Activated CD4-positive, alpha-beta T cell treated with anti-CD3 and anti-CD28 coated beads, Interleukin-2, Interleukin-4, amounts not matched to agents 100 ng/mL and 50 ng/mL, durations not matched to agents 16 hours and 8 hours (primary cell): ENCODE measurements around the gene MYL11.
"Not testable (repeated sequence)": the region's sequence is repeated elsewhere in the genome, so short reads cannot be mapped to it uniquely, and the experiment has no call there.

Experiments used
- DNase-seq: peaks from one replicate; pipeline ENCODE4 v3.0.0-alpha.2; 2020; ENCODE audit warnings: low spot score

The MYL11 gene

DNA sequence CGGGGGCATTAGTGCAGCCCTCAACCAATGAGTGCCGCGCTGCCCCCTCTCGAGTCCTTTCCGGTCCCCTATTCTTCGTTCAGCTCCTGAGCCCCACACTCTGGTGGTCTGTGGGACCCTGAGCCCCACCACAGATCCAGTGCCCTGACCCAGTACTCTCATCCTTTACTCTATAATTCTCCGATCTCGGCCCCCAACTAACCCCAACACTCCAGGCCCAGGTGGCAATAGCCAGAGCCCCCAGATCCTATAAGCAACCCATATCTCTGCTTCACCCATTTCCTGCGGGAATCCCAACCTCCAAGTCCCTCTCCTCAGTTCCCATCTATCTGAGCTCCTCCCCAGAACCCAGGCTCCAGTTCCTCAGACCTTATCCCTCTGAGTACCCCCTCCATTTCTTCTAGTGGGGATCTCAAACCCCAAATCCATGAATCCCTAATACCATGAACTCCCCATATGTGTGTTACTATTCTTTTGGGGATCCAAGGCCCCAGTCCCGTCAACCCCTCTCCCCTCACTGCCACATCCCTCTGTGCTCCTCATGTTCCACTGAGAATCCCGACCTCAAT is 3.3 kb upstream of the MYL11 start:
- no peak for DNase-seq

DNA sequence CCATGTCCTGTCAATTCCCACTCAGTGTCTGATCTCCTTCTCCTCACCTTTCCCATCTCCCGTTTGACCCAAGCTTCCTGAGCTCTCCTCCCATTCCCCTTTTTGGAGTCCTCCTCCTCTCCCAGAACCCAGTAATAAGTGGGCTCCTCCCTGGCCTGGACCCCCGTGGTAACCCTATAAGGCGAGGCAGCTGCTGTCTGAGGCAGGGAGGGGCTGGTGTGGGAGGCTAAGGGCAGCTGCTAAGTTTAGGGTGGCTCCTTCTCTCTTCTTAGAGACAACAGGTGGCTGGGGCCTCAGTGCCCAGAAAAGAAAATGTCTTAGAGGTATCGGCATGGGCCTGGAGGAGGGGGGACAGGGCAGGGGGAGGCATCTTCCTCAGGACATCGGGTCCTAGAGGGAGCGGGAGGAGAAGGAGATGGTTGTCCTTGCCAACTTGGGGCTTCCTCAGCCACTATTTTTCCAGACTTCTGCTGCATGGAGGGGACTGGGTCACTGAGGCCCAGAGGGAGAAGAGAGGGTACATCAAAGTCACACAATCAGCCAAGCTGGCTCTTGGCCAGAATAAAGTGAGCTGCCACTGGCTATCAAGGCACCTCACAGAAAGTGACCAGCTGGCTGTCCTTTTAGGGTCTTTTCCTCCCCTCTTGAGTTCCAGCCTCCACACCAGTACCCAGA is 2.4 kb upstream of the MYL11 start:
- DNase-seq, result no peak

DNA sequence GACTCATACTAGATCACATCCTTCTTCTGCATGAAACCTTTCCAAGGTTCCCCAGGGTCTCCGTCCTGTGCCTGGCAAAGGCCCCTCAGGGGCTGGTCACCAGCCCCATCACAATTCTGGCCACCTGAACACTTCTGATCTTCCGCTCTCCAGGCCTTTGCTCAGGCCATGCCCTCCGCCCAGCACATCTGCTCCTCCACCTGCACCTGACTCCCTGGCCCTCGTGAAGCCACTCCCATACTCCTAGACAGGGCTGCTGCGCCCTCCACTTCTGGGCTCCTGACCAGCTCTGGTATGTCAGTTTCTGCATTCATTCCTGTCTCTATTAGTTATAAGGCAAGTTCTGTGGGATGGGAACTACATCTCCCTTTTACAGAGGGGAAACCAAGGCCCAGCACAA is 1.9 kb upstream of the MYL11 start:
- no peak for DNase-seq

DNA sequence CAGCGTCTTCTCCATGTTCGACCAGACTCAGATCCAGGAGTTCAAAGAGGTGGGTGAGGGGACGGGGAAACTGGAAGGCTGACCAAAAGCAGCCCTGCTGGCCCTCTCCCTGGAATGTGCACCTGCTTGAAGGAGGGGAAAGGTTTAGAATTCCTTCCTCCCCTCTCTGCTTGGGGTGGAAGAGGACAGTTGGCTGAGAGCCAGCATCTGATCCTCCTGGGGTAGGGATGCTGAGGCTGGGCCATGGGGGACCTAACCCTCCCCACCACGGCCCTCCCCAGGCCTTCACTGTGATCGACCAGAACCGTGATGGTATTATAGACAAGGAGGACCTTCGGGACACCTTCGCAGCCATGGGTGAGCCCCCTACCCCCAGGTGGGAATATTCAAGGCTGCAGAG is 1.3 kb downstream of the MYL11 start:
- no peak for DNase-seq

DNA sequence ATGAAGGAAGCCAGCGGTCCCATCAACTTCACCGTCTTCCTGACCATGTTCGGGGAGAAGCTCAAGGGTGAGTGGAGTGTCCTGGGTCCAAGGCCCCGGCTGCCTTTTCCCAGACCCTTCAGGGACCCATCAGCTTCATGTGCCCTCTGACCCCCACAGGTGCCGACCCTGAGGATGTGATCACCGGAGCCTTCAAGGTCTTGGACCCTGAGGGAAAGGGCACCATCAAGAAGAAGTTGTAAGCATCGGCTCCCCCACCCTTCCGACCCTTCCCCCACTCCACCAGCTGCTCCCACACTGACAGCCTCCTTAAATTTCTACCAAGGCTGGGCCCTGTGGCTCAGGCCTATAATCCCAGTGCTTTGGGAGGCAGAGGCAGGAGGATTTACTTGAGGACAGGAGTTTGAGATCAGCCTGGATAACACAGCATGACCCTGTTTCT is 1.9 kb downstream of the MYL11 start:
- no peak for DNase-seq

DNA sequence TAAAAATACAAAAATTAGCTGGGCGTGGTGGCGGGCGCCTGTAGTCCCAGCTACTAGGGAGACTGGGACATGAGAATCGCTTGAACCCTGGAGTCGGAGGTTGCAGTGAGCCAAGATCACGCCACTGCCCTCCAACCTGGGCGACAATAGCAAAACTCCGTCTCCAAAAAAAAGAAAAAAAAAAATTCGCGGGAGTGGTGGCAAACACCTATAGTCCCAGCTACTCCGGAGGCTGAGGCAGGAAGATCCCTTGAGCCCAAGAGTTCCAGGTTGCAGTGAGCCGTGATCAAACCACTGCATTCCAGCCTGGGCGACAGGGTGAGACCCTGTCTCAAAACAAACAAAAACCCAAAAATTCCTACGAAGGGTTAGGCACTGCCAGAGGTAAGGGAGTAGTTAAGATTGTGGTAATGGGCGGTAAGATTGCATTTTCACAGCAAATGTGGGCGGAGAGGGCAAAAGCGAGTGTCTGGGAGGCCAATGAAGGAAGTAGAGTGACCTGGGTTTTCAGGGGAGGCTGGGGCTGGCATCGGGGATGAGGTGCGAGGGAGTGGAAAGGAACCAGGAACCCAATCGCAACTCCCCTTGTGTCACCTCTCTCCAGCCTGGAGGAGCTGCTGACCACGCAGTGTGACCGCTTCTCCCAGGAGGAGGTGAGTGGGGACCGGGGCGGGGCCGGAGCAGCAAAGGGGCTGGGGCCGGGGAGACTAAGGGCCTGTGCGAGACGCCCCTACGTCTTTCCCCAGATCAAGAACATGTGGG is 2.6 kb downstream of the MYL11 start:
- no peak for DNase-seq

DNA sequence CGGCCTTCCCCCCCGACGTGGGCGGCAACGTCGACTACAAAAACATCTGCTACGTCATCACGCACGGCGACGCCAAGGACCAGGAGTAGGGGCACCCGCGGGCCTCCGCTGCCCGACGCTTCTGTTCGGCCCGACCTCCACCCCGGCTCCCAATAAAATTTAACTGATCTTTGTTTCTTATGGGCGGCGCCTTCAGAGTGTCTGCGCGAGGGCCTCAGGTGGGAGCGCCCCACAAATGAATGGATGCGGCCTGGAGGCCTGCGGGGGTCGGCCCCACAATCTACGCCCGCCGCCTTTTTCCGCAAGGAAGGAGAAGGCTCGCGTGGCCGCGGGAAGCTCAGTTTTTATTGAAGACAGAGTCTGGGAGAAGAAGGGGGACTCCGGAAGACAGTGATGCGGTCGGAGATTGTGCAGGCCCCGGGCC is 3.2 kb downstream of the MYL11 start:
- DNase-seq, result peak; percentile 88

DNA sequence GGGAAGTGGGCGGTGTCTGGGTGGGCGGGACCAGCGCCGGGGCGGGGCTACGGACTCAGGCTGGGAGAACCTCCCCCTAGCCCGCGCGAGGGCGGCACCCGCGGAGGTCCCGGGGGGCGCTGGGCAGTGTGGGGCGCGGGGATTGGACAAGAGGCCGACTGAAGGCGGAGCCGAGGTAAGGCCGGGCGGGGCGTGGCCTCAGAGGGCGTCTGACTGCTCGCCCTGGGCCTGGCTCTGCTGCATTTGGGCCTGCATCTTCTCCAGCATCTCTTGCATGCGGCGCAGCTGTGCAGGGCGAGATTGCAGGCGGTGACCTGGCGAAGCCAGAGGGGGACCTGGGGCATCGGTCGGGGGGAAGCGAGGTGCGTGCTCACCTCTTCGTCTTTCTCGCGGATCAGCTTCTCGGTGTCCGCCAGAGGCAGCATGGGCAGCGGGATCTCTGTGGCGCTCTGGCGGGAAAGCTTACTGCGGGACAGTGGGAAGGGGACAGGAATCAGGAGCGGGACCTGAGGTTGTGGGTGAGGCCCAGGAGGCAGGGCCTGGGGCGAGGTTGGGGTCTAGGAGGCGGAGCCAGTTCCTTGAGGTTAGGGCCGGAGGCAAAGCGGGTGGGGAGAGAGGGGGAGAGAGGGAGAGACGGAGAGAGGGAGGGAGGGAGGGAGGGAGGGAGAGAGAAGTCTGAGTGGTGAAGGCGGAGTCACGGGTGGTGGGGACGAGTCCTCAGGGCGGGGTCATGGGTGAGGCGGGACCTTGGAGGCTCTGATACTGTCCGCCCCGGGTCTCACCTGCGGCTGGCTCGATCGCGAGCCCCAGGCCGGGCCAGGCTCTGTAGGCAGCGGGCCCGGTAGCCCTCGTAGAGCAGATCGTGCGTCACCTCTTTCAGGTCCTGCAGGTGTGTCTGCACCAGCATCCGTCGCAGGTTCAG is 3.9 kb downstream of the MYL11 start:
- peak; percentile 99 for DNase-seq

DNA sequence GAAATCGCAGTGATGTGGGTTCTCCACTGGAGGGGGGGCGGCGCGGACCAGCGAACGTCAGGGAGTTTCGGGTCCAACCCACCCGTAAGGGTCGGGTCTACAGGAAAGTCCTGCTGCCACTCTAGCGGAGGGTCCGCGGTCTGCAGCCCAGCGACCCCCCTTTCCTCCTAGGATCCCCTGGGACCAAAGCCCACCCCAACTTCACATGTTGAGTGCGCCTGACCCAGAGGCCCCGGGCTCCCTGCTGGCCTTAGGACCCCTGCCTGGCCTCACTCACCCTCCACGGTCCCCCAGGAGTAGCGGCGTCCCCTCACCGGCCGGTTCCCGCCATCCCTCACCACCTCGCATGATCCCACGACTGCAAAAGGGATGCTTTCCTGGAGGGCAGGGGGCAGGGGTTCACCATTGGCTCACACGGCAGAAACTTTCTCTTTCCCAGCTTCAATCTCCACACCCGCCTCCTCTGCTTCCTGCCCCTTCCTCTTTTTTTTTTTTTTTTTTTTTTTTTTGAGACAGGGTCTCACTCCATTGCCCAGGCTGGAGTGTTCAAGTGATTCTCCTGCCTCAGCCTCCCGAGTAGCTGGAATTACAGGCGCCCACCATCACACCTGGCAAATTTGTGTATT is 4.7 kb downstream of the MYL11 start:
- no peak for DNase-seq

DNA sequence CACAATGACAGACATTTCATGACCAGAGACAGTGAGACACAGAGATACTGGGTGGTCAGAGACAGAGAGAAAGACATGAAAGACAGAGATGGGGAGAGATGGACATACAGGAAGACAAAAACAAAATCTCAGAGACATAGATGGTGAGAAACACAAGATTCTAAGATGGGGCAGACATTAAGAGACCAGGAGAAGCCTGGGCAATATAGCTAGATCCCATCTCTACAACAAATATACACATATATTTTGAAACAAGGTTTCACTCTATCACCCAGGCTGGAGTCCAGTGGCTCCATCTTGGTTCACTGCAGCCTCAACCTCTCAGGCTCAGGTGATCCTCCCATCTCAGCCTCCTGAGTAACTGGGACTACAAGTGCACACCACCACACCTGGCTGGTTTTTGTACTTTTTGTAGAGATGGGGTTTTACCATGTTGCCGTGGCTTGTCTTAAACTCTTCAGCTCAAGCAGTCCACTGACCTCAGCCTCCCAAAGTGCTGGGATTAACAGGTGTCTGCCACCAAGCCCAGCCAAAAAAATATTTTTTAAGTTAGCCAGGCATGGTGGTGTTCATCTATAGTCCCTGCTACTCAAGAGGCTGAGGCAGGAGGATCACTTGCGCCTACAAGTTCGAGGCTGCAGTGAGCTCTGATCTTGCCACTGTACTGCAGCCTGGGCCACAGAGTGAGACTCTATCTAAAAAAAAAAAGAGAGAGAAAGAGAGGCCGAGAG is 5.6 kb downstream of the MYL11 start:
- DNase-seq, result no peak

DNA sequence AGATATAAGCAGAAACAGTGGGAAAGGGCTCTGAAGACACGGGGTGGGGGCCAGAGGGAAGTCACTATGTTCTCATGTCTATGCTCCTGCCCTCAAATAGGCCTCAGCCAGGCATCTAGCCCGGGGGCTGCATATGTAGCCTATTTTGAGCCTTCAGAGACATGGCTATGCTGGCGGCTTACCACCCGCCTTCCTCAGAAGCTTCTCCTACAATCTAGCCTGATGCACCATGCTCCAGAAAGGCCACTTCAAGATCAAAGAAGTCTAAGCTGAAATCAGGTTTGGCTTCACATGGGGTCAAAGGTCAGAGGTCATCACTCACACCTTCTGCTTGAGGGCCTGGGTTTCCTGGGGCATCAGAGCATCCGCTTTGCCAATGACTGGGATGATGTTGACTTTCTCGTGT is 6.2 kb downstream of the MYL11 start:
- DNase-seq, result no peak

DNA sequence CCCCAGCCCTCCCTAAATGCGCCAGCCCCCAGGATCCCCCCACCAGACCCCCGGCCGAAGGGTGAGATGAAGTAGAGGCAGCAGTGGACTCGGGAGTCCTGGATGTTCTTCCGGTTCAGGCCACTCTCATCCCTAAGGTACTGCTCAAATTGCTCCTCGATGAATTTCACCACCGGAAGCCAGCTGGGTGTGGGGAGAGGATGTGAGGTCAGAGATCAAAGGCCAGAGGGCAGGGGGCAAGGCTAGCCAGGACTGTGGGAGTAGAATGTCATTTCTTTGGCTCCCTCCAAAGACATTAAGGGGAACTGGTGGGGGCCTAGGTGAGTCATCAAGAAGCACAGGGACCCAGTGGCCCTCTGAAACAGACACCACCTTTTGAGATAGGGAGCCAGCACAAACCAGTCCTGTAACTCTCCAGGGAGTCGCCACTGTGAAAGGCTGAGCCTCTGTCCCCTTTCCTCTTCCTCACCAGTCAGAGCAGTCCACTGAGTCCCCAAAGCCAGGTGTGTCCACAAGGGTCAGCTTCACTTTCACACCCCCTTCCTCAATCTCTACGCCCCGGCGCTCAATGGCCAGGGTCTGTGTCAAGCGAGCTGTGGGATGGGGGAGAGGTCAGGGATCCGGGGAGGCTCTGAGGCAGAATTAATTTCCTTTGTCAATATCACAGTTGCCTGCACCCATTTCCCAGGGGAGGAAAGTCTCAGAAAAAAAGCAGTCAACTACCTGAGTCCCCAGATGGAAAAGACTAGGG is 6.9 kb downstream of the MYL11 start:
- peak; percentile 60 for DNase-seq

DNA sequence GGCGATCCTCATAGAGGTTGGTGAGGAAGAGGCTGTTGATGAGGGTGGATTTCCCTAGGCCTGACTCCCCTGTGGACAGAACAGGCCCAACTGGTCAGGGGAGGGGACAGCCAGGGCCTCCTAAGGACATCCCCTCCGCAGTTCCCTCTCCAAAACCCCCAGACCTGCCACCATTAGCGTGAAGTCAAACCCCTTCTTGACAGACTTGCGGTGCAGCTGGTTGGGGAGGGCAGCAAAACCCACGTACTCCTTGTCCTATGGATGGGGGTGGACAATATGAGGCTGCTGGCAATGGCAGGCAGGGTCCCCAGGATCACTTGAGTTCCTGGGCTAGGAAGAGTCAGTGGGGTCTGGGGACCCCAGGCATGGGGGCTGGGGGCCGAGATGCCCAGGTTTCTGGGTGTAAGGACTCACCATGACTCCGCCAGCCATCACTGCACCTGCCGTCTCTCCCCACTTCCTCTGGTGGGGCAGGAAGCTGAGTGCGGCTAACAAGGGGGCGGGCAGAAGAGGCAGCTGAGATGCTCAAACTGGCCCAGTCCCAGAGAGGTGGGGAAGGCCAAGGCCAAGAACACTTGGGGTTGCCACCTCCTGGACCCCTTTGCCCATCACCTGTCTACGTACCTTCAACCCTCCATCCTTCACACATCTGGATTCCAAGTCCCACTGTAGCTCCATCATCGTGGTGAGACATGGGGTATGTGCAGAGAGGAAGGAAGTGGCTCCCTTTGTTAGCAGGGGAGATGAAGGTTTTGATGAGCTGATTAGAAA is 7.7 kb downstream of the MYL11 start, which contains the start of gene SEPTIN1:
SEPTIN1 (minus strand) TSS at position 451 of the 771 bp plus-strand sequence; CDS start at position 432, 19 bp downstream.
- peak; percentile 87 for DNase-seq

DNA sequence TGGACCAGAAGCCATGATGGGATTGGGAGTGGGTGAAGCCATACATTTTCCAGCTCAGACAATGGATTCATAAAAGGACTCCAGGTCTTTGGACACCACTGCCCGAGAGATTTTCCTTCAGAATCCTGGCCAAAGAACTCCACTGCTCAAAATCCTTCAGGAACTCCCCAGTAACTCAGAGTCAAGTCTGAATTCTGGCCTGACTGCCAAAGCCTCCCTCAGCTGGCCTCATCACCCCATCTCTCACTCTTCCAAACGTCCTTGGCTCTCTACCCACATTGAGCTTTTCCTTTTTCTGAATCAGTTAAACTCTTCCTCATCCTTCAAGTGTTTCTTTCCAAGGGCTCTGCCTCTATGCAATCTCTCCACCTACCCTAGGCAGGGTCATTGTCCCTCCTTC is 8.9 kb downstream of the MYL11 start:
- DNase-seq, result no peak

DNA sequence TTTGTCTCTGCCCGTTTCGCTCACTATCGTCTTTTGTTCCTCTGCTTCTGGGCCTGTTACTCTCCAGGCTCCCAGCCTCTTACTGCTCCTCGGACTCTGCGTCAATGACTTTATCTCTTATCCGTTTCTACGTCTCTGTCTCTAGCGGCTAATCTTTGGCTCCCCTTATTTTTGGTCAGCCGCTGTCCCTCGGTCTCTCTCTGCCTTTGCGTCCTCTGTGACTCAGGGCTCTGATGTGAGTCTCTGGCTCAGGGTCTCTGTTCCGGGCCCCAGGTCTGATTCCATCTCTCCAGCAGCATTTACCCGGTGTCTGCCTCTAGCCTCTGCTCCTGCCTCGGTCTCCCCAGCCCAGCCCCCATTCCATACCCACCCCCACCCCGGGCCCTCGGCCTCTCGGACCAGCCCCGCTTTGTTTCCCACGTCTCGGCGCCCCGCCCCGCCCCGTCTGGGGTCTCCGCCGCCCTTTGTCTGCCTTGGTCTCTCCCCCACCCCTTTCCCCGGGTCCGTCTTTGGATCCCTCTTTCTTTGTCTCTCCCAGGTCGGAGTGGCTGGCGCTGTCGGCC is 20.1 kb downstream of the MYL11 start:
- no peak for DNase-seq

DNA sequence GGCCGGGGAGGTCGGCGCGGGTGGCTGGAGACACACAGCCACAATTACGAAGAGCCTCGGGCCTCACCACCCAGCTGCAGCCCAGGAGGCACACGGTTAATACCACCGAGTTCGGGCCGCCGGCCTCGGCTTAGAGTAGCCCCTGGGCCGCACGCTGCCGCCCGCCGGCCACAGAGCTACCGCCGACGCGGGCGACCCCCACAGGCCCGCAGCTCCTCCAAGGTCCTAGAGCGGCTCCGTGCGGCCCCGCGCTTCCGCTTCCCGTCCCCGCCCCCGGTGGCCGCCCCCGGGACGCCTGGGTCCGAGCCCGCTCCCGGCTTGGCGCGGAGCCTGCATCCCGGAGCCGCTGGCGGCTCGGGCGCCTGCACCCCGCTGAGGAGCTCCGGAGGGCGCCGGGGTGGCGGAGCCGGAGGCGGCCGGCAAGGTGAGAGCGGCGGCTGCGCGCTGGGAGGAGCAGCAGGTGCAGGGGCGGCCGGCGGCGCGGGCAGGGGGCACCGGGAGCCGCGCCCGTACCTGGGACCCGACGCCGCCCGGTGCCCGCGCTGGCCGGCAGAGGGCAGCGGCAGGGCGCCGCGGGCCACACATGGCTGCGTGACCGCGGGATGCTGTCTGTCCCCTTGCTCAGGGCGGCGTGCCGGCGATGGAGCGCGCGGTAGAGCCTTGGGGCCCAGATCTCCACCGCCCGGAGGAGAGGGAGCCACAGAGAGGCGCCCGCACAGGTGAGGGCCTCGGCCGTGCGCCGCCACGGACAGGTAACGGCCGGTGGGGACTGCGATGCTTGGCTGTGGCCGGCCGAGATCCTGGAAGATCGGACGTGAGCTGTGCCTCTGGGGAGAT is 20.8 kb downstream of the MYL11 start, which contains the start of gene ZNF48:
ZNF48 (plus strand) TSS at position 266 of the 837 bp plus-strand sequence; CDS start at position 641, 375 bp downstream.
- DNase-seq, result peak; percentile 44

DNA sequence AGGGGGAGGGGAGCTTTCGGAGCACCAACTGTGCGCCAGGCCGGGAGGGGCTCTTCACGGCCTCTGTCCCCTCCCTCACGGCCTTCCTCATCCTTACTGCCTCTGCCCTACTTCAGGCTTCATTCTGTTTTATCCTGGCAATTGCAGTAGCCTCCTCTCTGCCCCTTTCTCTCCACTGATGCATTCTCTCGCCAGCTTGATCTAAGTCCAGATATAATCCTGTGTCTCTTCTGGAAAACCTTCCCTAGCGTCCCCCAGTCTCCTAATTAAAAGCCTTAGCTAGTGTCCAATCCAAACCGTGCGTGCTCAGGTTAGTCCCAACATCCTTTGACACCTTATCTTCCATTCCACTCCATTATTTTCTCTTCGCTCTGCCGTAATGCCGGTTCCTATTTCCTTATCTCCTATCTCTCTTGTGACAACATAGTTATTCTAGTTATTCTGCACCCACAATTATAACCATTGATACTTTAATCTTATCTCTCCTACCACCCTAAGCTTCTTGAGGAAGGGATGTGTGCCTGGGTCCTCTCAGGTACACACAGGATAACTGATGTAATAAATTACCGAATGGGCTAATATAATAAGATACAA is 21.5 kb downstream of the MYL11 start:
- no peak for DNase-seq

DNA sequence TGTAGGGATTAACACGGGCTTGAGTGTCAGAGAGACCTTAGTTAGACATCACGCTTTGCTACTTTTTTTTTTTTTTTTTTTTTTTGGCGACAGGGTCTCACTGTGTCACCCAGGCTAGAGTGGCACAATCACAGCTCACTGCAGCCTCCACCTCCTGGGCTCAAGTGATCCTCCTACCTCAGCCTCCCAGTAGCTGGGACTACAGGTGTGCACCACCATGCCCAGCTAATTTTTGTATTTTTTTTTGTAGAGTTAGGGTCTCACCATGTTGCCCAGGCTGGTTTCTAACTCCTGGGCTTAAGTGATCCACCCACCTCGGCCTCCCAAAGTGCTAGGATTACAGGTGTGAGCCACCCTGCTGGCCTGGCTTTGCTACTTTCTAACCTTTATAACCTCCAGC is 22.0 kb downstream of the MYL11 start:
- DNase-seq, result not testable (repeated sequence)
